Duodenal mucosa (tissue), 2 donors: ENCODE data around the gene HSPBP1.

Experiments
- H3K27ac ChIP-seq: one replicate; pipeline ENCODE4 v1.7.0; 2013; ENCODE audit warnings: low read depth, low read length
- H3K27me3 ChIP-seq, 2 donors: one replicate each; pipeline ENCODE4 v1.7.0; 2013; ENCODE audit warnings: low read length in 2 of 2, control low read depth in 1 of 2; ENCODE audit not compliant: insufficient read depth in 2 of 2, control insufficient read depth in 1 of 2
- H3K36me3 ChIP-seq, 2 donors: one replicate each; pipeline ENCODE4 v1.7.0; 2013; ENCODE audit warnings: low read length in 2 of 2, control low read depth in 1 of 2; ENCODE audit not compliant: insufficient read depth in 2 of 2, control insufficient read depth in 1 of 2
- H3K4me1 ChIP-seq, 2 donors: one replicate each; pipeline ENCODE4 v1.7.0; 2013; ENCODE audit warnings: low read length in 2 of 2, control low read depth in 1 of 2; ENCODE audit not compliant: insufficient read depth in 2 of 2, control insufficient read depth in 1 of 2
- H3K4me3 ChIP-seq, 2 donors: one replicate each; pipeline ENCODE4 v1.7.0; 2013; ENCODE audit warnings: low read length in 2 of 2, low read depth in 1 of 2
- H3K9ac ChIP-seq, 2 donors: one replicate each; pipeline ENCODE4 v1.7.0; 2013; ENCODE audit warnings: low read length in 2 of 2, low read depth in 1 of 2
- H3K9me3 ChIP-seq, 2 donors: one replicate each; pipeline ENCODE4 v1.7.0; 2013; ENCODE audit warnings: low read length in 2 of 2, control low read depth in 1 of 2; ENCODE audit not compliant: control insufficient read depth in 1 of 2

The HSPBP1 gene

GRCh38 chr19:55216461-55217198 lies 63.3 kb downstream of the HSPBP1 start:
- peak overlapping the region; percentile 73 for H3K27ac ChIP-seq
- peak overlapping the region; percentile 79 for H3K4me3 ChIP-seq
- H3K4me1 ChIP-seq: peaks cover 7 to 12% of the 10 kb centered on the region in 2 donors
- H3K9ac ChIP-seq: peak overlapping the region; percentile 57 to 71
- H3K36me3 ChIP-seq: peaks cover 0 to 4% of the 10 kb centered on the region in 2 donors
- no peaks in the 10 kb centered on the region for H3K27me3 ChIP-seq
- H3K9me3 ChIP-seq: peaks cover 5% of the 10 kb centered on the region in 2 donors

- no peak overlapping the region for H3K9ac ChIP-seq
- peaks cover 16 to 21% of the 10 kb centered on the region in 2 donors for H3K4me1 ChIP-seq
- H3K36me3 ChIP-seq: no peaks in the 10 kb centered on the region
- no peak overlapping the region for H3K27ac ChIP-seq
- H3K4me3 ChIP-seq: no peak overlapping the region
- H3K27me3 ChIP-seq: no peaks in the 10 kb centered on the region
- peaks cover 3 to 5% of the 10 kb centered on the region in 2 donors for H3K9me3 ChIP-seq
Observed at GRCh38 chr19:55213547-55213946, 66.4 kb downstream of the HSPBP1 start.

GRCh38 chr19:55212447-55212846 lies 67.5 kb downstream of the HSPBP1 start:
- H3K27me3 ChIP-seq: no peaks in the 10 kb centered on the region
- H3K36me3 ChIP-seq: no peaks in the 10 kb centered on the region
- H3K9me3 ChIP-seq: peaks cover 3 to 5% of the 10 kb centered on the region in 2 donors
- no peak overlapping the region for H3K9ac ChIP-seq
- H3K27ac ChIP-seq: no peak overlapping the region
- H3K4me1 ChIP-seq: peaks cover 16 to 21% of the 10 kb centered on the region in 2 donors
- no peak overlapping the region for H3K4me3 ChIP-seq
